Mucosa of descending colon (tissue), 3 donors: ENCODE data around the gene SHC1. TPM values are rescaled to one million over a fixed set of nuclear protein-coding genes. Genes with fewer than 3 reads are reported as not detected.

ENCODE experiments used
- ATAC-seq: fragments of 200-7000 bp; cut with Tn5 transposase; one replicate; pipeline ENCODE4 v1.9.1; 2020; ENCODE audit warnings: mild to moderate bottlenecking, moderate library complexity
- DNase-seq, 3 donors: peaks; one replicate each; pipeline ENCODE4 v3.0.0-alpha.2; 2020
- H3K36me3 ChIP-seq: fragments of 200-600 bp; one replicate; pipeline ENCODE4 v1.8.0; 2021; ENCODE audit warnings: low read depth, mild to moderate bottlenecking
- H3K4me1 ChIP-seq: fragments of 200-600 bp; one replicate; pipeline ENCODE4 v1.8.0; 2021; ENCODE audit warnings: low read depth, mild to moderate bottlenecking
- H3K4me3 ChIP-seq: fragments of 200-600 bp; one replicate; pipeline ENCODE4 v1.8.0; 2021; ENCODE audit warnings: mild to moderate bottlenecking
- H3K9me3 ChIP-seq: fragments of 200-600 bp; one replicate; pipeline ENCODE4 v1.8.0; 2021; ENCODE audit warnings: mild to moderate bottlenecking
- intact Hi-C, 2 donors: fragments of 100-400 bp; cut with DNase I in 1 of 2; cut with micrococcal nuclease in 1 of 2; formaldehyde crosslinking; loops; one replicate each; pipeline versions ENCODE4 v1.11.0 to v1.11.1; 2022; cut with DNase I, micrococcal nuclease
- total RNA-seq, 3 donors: library from RNA; stranded (reverse); fragmentation: NEBNext Ultra II Directional in 2 of 3; extraction: Animal tissue kit (Norgen Biotek cat#: 25700) in 2 of 3; gene quantifications; one replicate each; pipeline versions ENCODE4 v1.2.1 to v1.2.4, GENCODE V29; 2021 to 2023
- TF ChIP-seq, protein P1 (sequence below): fragments of 200-600 bp; IDR thresholded peaks from one replicate; pipeline ENCODE4 v1.8.0; 2022; ENCODE audit warnings: antibody characterized with exemption, mild to moderate bottlenecking
- donor health status: DM: no; HTN: no; CAD: no; lungs with moderate emphysema.
- donor health status: DM: no; HTN: no; CAD: no.
- donor health status: DM: no; HTN: yes; CAD: no.

Gene SHC1
- total RNA-seq, 3 donors from 2014 or later = 92.7 to 130 (median 122) TPM

GRCh38 chr1:155002464-155003226, 32.1 kb upstream of the SHC1 start, which contains the start of gene ZBTB7B:
ZBTB7B (plus strand) TSS chr1:155002802; CDS start chr1:155014661, 11,859 bp downstream.
- Histone ChIP-seq H3K4me3 (peak within 1 kb of the TSS; percentile 84), H3K4me1 (peaks cover 54% of the 10 kb centered on the region), H3K9me3 (no peaks in the 10 kb centered on the region), H3K36me3 (no peaks in the 10 kb centered on the region)
- ATAC-seq (peak; percentile 5), DNase-seq (peak; percentile 59 to 83 (median 78))
- TF ChIP-seq, protein P1, sequence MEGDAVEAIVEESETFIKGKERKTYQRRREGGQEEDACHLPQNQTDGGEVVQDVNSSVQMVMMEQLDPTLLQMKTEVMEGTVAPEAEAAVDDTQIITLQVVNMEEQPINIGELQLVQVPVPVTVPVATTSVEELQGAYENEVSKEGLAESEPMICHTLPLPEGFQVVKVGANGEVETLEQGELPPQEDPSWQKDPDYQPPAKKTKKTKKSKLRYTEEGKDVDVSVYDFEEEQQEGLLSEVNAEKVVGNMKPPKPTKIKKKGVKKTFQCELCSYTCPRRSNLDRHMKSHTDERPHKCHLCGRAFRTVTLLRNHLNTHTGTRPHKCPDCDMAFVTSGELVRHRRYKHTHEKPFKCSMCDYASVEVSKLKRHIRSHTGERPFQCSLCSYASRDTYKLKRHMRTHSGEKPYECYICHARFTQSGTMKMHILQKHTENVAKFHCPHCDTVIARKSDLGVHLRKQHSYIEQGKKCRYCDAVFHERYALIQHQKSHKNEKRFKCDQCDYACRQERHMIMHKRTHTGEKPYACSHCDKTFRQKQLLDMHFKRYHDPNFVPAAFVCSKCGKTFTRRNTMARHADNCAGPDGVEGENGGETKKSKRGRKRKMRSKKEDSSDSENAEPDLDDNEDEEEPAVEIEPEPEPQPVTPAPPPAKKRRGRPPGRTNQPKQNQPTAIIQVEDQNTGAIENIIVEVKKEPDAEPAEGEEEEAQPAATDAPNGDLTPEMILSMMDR = no peak
- intact Hi-C loops = no loop called here

DNA sequence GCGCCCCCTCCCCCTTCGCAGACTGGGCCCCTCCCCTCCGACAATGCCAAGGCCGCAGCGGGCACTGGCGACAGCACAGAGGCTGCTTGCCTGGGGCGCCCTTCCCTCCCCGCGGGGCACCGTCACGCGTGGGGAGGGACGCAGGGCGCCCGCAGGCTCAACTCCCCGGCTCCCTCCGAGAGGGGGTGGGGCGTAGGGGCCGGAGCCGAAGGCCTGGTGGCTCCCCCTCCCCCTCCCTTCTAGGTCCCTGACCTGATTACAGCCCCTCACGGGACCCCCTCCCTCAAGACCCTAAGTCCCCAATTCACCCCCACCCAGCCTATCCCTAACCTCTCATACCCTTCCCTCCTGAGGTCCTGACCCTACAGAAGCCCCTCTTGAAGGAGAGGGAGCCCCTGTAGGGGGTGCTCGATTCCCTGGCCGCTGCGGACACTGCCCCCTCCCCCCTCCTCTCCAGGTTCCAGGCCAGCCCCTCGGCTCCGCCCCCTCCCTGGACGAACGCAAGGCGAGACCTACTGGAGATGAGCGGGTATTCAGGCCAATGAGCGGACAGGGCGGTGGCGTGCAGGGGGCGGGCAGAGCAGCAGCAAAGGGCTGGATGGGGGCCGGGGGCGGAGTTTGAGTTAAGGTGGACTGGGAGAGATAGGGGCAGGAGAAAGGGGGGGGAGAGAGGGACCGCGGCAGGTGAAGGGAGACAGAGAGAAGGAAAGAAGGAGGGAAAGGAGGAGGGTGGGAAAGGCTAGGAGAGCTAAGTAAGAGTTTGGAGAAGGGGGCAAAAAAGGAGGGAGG, 31.3 kb upstream of the SHC1 start:
- H3K4me1 ChIP-seq = peaks cover 46% of the 10 kb centered on the region
- intact Hi-C loops = no loop called here
- ATAC-seq (peak; percentile 75), DNase-seq (peak; percentile 100)
- peak overlapping the region; percentile 51 for H3K4me3 ChIP-seq
- H3K9me3 ChIP-seq = no peaks in the 10 kb centered on the region
- TF ChIP-seq, protein P1 = peak; percentile 6
- no peaks in the 10 kb centered on the region for H3K36me3 ChIP-seq

GRCh38 chr1:155001425-155001674, 30.8 kb upstream of the SHC1 start:
- peak overlapping the region; percentile 51 for H3K4me3 ChIP-seq
- no peaks in the 10 kb centered on the region for H3K36me3 ChIP-seq
- intact Hi-C loops = no loop called here
- no peaks in the 10 kb centered on the region for H3K9me3 ChIP-seq
- ATAC-seq (no peak), DNase-seq (no peak)
- TF ChIP-seq, protein P1 = no peak
- peaks cover 41% of the 10 kb centered on the region for H3K4me1 ChIP-seq

- intact Hi-C loops = no loop called here
- peak overlapping the region; percentile 51 for H3K4me3 ChIP-seq
- no peaks in the 10 kb centered on the region for H3K36me3 ChIP-seq
- TF ChIP-seq, protein P1 = no peak
- peak; percentile 96 to 98 (median 97) for DNase-seq
- peaks cover 36% of the 10 kb centered on the region for H3K4me1 ChIP-seq
- peak; percentile 67 for ATAC-seq
- no peaks in the 10 kb centered on the region for H3K9me3 ChIP-seq
Observed at GRCh38 chr1:155000726-155001424, 30.3 kb upstream of the SHC1 start.

DNA sequence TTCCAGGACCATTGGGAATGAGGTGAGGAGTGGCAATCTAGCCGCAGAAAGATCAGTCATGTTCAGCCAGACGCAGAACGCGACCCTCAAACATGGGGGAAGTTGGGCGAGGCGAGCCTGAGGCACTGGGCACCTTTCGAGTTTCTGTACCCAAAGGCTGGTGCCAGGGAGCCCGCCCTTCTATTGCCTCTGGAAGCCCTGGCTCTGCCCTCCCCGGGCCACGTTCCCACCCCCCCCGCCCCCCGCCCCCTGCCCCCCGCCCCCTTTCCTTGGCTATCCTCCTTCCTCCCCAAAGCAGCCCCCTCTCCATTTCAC, 29.8 kb upstream of the SHC1 start:
- no peaks in the 10 kb centered on the region for H3K9me3 ChIP-seq
- H3K4me1 ChIP-seq = peaks cover 31% of the 10 kb centered on the region
- H3K4me3 ChIP-seq = no peak overlapping the region
- TF ChIP-seq, protein P1 = no peak
- no peaks in the 10 kb centered on the region for H3K36me3 ChIP-seq
- DNase-seq (peak; percentile 67 to 74 (median 70)), ATAC-seq (no peak)
- intact Hi-C loops = no loop called here
